Measurements from ENCODE around the gene CDH4.
"Not testable (repeated sequence)": the region's sequence is repeated elsewhere in the genome, so short reads cannot be mapped to it uniquely, and the experiment has no call there.

CDH4 gene

GRCh38 chr20:61420781-61421180 is 168.7 kb downstream of the CDH4 start:
- no peak for DNase-seq

DNA sequence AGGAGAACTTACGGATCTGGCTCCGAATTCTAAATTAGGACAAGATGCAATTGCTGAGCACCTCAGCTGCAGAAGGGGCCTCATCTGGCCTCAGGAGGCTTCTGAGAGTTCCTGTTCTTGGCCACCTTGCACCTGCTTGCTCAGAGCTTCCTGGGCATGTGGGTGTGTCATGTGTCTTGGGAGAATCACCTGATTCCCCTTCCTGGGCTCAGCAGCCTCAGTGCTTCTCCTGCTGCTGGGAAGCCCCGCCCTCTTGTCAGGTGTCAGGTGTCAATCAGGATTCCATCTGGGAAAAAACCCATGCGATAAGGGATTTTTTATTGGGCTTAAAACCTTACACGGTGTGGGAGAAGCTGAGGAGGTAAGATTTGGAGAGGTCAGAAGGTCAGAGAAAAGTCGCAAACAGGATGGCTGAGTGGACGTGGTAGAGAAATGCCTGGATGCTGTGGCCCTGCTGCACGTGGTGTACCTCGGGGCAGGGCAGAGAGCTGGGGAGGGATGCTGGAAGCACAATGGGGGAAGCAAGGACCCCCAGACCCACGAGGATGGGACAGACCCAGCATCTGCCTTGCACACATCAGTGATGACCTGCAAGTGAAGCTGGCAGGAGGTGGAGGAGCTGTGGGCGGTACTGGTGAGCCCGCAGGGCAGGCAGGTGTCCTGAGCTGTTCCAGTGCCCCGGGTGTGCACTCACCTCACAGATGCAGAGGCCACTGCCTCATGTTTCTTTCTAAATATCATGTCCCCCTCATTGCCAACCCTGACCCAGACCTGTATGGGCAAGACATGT is 170.8 kb downstream of the CDH4 start:
- no peak for DNase-seq

GRCh38 chr20:61424011-61424627 is 172.1 kb downstream of the CDH4 start:
- no peak for DNase-seq

GRCh38 chr20:61424628-61425420 is 172.8 kb downstream of the CDH4 start:
- DNase-seq, result no peak

- DNase-seq, result not testable (repeated sequence)
These were observed 173.5 kb downstream of the CDH4 start for GRCh38 chr20:61425541-61425991.

DNA sequence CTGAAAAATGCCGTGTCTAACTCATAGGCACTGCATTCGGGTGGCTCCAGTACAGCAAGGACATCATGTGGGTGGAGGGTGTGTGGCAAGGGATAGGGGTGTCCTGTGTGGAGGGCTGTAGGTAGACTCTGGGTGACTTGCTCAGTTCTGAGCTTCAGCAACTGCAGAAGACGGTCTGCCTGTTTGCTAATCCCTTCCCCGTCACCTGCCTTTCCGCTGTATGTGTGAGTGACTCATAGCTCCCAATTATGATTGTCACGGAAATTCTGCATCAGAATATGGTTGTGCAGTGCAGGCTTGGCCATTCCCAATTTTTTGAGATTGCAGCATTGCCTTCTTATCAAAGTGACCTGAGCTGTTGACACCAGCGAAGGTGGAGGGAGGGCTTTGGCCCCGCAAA is 174.3 kb downstream of the CDH4 start:
- no peak for DNase-seq

GRCh38 chr20:61429458-61430227 is 177.6 kb downstream of the CDH4 start:
- no peak for DNase-seq

- no peak for DNase-seq
These were observed 178.2 kb downstream of the CDH4 start for GRCh38 chr20:61430228-61430624.

GRCh38 chr20:61433176-61433575 is 181.1 kb downstream of the CDH4 start:
- no peak for DNase-seq

DNA sequence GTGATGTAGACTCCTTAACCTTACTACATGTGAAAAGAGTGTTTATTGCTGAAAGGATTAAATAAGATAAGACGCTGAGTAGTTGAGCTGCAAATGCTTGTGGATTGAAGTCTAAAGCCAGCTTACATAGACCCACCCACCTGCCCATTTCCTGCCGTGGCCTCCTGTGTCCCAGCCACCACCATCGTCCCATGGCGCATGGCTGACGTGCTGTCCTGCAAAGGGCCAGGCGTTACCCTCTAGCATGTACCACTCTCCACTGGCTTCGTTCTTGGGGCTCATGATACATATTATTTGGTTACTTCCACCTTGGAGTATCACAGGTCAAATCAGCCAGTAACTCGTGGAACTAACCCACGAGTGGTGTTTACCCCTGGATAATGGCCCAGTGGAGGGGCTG is 181.8 kb downstream of the CDH4 start:
- DNase-seq, result no peak

DNA sequence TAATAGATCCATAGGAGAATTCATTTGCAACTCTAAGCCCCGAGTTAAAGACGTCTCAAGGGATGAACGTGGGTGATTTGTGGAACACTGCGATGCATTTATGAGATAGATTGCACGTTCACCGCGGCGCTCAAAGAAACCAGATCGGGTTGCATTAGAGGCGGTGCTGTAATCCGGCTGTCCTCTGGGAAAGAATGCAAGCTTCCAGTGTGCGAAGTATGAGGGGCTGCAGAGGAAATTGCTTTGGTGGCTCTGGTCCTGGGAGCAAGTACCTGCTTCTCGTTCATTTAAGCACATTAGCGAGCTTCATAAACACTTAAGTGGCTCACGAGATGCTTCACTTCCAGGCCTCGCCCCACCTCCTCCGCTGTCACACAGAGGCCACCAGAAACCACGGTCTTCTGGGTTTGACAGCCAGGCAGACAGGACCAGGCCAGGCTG is 182.3 kb downstream of the CDH4 start:
- DNase-seq, result no peak

GRCh38 chr20:61435184-61435822 is 183.2 kb downstream of the CDH4 start:
- DNase-seq, result no peak

DNA sequence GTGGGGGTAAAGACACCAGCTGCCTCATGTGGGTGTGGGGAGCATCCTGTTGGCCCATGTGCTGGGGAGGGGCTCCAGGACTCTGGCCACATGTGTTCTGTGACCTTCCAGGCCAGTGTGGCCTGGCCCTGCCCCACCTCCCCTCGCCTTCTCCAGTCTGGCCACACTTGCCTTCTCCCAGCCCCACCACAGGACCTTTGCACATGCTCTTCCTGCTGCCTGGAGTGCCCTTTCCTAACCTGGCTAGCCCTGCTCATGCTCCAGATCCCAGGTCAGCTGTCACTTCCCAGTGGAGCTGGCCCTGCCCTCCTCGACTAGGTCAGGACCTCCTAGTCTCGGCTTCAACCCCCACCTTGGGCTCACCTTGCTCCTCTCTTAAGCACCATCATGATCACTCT is 183.8 kb downstream of the CDH4 start:
- no peak for DNase-seq

DNA sequence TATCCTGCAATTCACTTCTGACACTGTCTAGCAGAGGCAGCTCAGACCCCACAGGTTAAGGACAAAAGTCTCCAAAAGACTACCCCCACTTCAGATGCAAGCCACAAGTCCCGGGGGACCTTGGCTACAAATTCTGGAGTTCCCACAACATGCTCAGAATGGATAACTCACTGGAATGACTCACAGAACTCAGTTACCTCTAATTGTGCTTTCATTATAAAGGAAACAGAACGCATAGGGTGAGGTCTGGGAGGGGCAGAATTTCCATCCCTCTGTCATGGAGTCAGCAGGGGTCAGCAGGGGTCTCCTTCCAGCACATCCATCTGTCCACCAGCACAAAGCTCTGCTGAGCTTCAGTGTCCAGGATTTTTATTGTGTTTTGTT is 184.2 kb downstream of the CDH4 start:
- DNase-seq, result no peak

- no peak for DNase-seq
These were observed 184.7 kb downstream of the CDH4 start for GRCh38 chr20:61436667-61437279.

GRCh38 chr20:61437280-61438206 is 185.5 kb downstream of the CDH4 start:
- no peak for DNase-seq

DNA sequence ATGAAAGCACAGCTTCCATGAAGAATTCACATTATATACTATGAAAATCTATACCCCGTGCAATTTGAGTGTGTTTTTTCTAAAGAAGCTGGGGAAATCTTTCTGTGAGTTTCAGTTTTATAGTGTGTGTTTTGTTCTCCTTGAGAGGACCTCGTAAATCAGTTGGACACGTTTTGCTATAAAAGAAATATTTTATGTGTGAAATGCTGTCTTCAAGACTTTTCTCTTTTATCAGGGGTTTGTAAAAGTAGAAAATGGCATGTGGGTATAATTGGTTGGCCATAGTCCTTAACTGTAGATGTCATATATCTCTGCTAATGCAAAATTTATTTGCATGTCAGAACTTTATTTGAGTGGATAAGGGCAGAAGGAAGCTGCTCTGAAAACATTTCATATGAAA is 186.2 kb downstream of the CDH4 start:
- no peak for DNase-seq

DNA sequence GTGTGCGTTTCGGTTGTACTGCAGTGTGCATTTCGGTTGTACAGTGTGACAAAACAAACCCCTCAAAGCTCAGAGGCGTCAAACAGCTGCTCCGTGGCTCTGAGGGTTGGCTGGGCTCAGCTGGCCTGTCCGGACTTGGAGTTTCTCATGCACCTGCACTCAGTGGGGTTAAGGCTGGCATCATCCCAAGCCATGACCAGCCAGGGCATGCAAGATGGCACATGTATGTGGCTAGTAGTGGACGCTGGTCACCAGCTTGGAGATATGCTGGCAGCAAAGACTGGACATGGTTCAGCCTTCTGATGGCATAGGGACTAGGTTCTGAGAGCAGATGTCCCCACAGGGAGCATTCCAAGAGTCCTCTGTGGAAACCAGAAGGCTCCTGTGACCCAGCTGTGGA is 187.2 kb downstream of the CDH4 start:
- no peak for DNase-seq

GRCh38 chr20:61440548-61441055 is 188.5 kb downstream of the CDH4 start:
- no peak for DNase-seq

GRCh38 chr20:61441537-61441936 is 189.5 kb downstream of the CDH4 start:
- no peak for DNase-seq
